ENCODE data around the gene C8G.

- TF ChIP-seq CTCF (IDR thresholded peaks at IDR 0.05), result no peak
- TF ChIP-seq POLR2AphosphoS5 (IDR thresholded peaks at IDR 0.05), result no peak
These were observed 18.3 kb upstream of the C8G start for GRCh38 chr9:136926749-136927148.

Measured in transverse colon (tissue), 4 donors.